HCT116 (cell line): Measurements from ENCODE around the gene LMAN1L. TPM values are rescaled to one million over a fixed set of nuclear protein-coding genes. Genes with fewer than 3 reads are reported as not detected.

Experiments
- ATAC-seq: fragments of 200-7000 bp; cut with Tn5 transposase; 2 replicates; pipeline ENCODE4 v1.9.1; 2020; ENCODE audit warnings: mild to moderate bottlenecking, moderate library complexity
- BruUV-seq: library from RNA; stranded (reverse); fragments of 400-500 nt; replicated peaks from 2 replicates; lab custom pipeline; 2021; lab: Mats Ljungman, UMichigan
- CTCF ChIA-PET: fragments of 300-600 bp; sonication (Branson Sonifier 250); formaldehyde crosslinking; loops from one replicate; lab custom pipeline; 2021; ENCODE audit warnings: antibody characterized with exemption; lab: Charles Lee
- POLR2A ChIA-PET: fragments of 300-600, 350-600 bp; sonication (Branson Sonifier 250); formaldehyde crosslinking; loops from one replicate; lab custom pipeline; 2021; ENCODE audit warnings: antibody characterized with exemption; lab: Charles Lee
- RAD21 ChIA-PET, 2 experiments: fragments of 300-600 bp; sonication (Branson Sonifier 250); formaldehyde crosslinking; loops; one replicate each; lab custom pipeline; 2023; ENCODE audit warnings: low total read pairs in 2 of 2; ENCODE audit not compliant: uncharacterized antibody in 2 of 2, unreplicated experiment in 2 of 2, low non-redundant PET in 1 of 2; lab: Charles Lee
- DNase-seq: peaks from one replicate; pipeline ENCODE4 v3.0.0-alpha.2; 2010; ENCODE audit warnings: low read depth, low spot score
- H2AFZ ChIP-seq: fragments of 200-600 bp; shearing (Covaris generic), sonication (generic); 2 replicates; pipeline ENCODE4 v1.6.1; 2017; ENCODE audit warnings: low read depth, mixed run types, mixed read lengths, antibody characterized with exemption, low read length; ENCODE audit not compliant: poor library complexity, severe bottlenecking
- H3K27ac ChIP-seq: 2 replicates; pipeline ENCODE4 v1.5.1; 2012; ENCODE audit warnings: low read depth, low read length
- H3K27me3 ChIP-seq: fragments of 200-600 bp; sonication (generic); 2 replicates; pipeline ENCODE4 v1.6.1; 2016; ENCODE audit warnings: mixed run types, low read length, mixed read lengths; ENCODE audit not compliant: insufficient read depth
- H3K36me3 ChIP-seq, 2 experiments: fragments of 200-500 bp in 1 of 2; fragments of 200-600 bp in 1 of 2; sonication (Bioruptor generic) in 1 of 2; sonication (generic) in 1 of 2; 2 replicates each; pipeline versions ENCODE4 v1.5.1 to v1.6.1; 2014 to 2016; ENCODE audit warnings: low read length in 2 of 2, inconsistent platforms in 1 of 2, mixed read lengths in 1 of 2, mixed run types in 1 of 2; ENCODE audit not compliant: insufficient read depth in 2 of 2, control insufficient read depth in 1 of 2
- H3K4me1 ChIP-seq, 2 experiments: fragments of 200-600 bp in 1 of 2; sonication (generic) in 1 of 2; 2 replicates each; pipeline versions ENCODE4 v1.5.1 to v1.6.1; 2012 to 2017; ENCODE audit warnings: low read length in 2 of 2, inconsistent platforms in 1 of 2, mild to moderate bottlenecking in 1 of 2, mixed read lengths in 1 of 2, mixed run types in 1 of 2, moderate library complexity in 1 of 2; ENCODE audit not compliant: insufficient read depth in 2 of 2, control insufficient read depth in 1 of 2
- H3K4me2 ChIP-seq: fragments of 200-600 bp; sonication (generic); 2 replicates; pipeline ENCODE4 v1.6.1; 2017; ENCODE audit warnings: mixed run types, low read length, mixed read lengths
- H3K4me3 ChIP-seq, 2 experiments: fragments of 200-600 bp in 1 of 2; sonication (generic) in 1 of 2; replicated peaks in 1 of 2; 2 replicates each; pipeline ENCODE4 v1.5.1; 2011 to 2016; ENCODE audit warnings: low read length in 2 of 2, control low read depth in 1 of 2, low read depth in 1 of 2, mild to moderate bottlenecking in 1 of 2, mixed read lengths in 1 of 2, mixed run types in 1 of 2
- H3K79me2 ChIP-seq: fragments of 200-600 bp; sonication (generic); 2 replicates; pipeline ENCODE4 v1.6.1; 2017; ENCODE audit warnings: mild to moderate bottlenecking, mixed run types, low read length, moderate library complexity, mixed read lengths; ENCODE audit not compliant: insufficient read depth
- H3K9ac ChIP-seq: fragments of 200-600 bp; sonication (generic); 2 replicates; pipeline ENCODE4 v1.6.1; 2016; ENCODE audit warnings: low read length, mixed read lengths
- H3K9me2 ChIP-seq: fragments of 200-600 bp; sonication (generic), shearing (Covaris generic); 2 replicates; pipeline ENCODE4 v1.6.1; 2017; ENCODE audit warnings: mixed run types, mild to moderate bottlenecking, moderate library complexity; ENCODE audit not compliant: insufficient read depth
- H3K9me3 ChIP-seq, 2 experiments: fragments of 200-500 bp in 1 of 2; fragments of 200-600 bp in 1 of 2; sonication (Bioruptor generic) in 1 of 2; sonication (generic) in 1 of 2; 2 replicates each; pipeline ENCODE4 v1.6.1; 2014 to 2017; ENCODE audit warnings: low read length in 2 of 2, mixed read lengths in 2 of 2, inconsistent platforms in 1 of 2, low read depth in 1 of 2, mild to moderate bottlenecking in 1 of 2, mixed run types in 1 of 2, moderate library complexity in 1 of 2; ENCODE audit not compliant: control insufficient read depth in 1 of 2, insufficient read depth in 1 of 2
- H4K20me1 ChIP-seq: fragments of 200-600 bp; sonication (generic), shearing (Covaris generic); 2 replicates; pipeline ENCODE4 v1.6.1; 2017; ENCODE audit warnings: mixed run types, mild to moderate bottlenecking, moderate library complexity; ENCODE audit not compliant: insufficient read depth
- ATF3 ChIP-seq: IDR thresholded peaks from 2 replicates; pipeline ENCODE4 v1.6.1; 2012
- CEBPB ChIP-seq: IDR thresholded peaks from 2 replicates; pipeline ENCODE4 v1.6.1; 2012; ENCODE audit warnings: low read depth
- CTCF ChIP-seq, 3 experiments: fragments of 200-600 bp in 1 of 3; sonication (generic) in 1 of 3; IDR thresholded peaks in 2 of 3; conservative IDR thresholded peaks in 1 of 3; 2 replicates each; pipeline ENCODE4 v1.5.1; 2012 to 2017; ENCODE audit warnings: low read depth in 2 of 3, low read length in 2 of 3, antibody characterized with exemption in 1 of 3, borderline replicate concordance in 1 of 3, control low read depth in 1 of 3, mild to moderate bottlenecking in 1 of 3, mixed read lengths in 1 of 3, mixed run types in 1 of 3, moderate library complexity in 1 of 3; ENCODE audit not compliant: insufficient read depth in 1 of 3
- EGR1 ChIP-seq: IDR thresholded peaks from 2 replicates; pipeline ENCODE4 v1.6.1; 2012; ENCODE audit warnings: low read depth
- EZH2 ChIP-seq: fragments of 200-600 bp; sonication (generic); IDR thresholded peaks from 2 replicates; pipeline ENCODE4 v1.6.1; 2017; ENCODE audit warnings: antibody characterized with exemption, mixed run types
- EZH2phosphoT487 ChIP-seq: fragments of 200-600 bp; IDR thresholded peaks from 2 replicates; pipeline ENCODE4 v1.6.1; 2018; ENCODE audit warnings: antibody characterized with exemption, borderline replicate concordance
- FOSL1 ChIP-seq: IDR thresholded peaks from 2 replicates; pipeline ENCODE4 v1.6.1; 2012; ENCODE audit warnings: low read depth
- JUND ChIP-seq: IDR thresholded peaks from 2 replicates; pipeline ENCODE4 v1.6.1; 2012
- MAX ChIP-seq: IDR thresholded peaks from 2 replicates; pipeline ENCODE4 v1.6.1; 2012
- POLR2A ChIP-seq: IDR thresholded peaks from 2 replicates; pipeline ENCODE4 v1.7.0; 2011; ENCODE audit warnings: borderline replicate concordance; ENCODE audit not compliant: insufficient read depth, insufficient read length; ENCODE audit errors: extremely low read depth
- REST ChIP-seq: IDR thresholded peaks from 2 replicates; pipeline ENCODE4 v1.6.1; 2012; ENCODE audit warnings: low read depth
- SIN3A ChIP-seq: IDR thresholded peaks from 2 replicates; pipeline ENCODE4 v1.6.1; 2012; ENCODE audit warnings: low read depth
- SP1 ChIP-seq: IDR thresholded peaks from 2 replicates; pipeline ENCODE4 v1.6.1; 2012; ENCODE audit warnings: low read depth
- SRF ChIP-seq: IDR thresholded peaks from 2 replicates; pipeline ENCODE4 v1.6.1; 2012; ENCODE audit warnings: low read depth
- TCF7L2 ChIP-seq: IDR thresholded peaks from 2 replicates; pipeline ENCODE4 v1.7.0; 2011; ENCODE audit warnings: borderline replicate concordance, inconsistent platforms; ENCODE audit not compliant: insufficient read depth, insufficient read length; ENCODE audit errors: extremely low read depth
- YY1 ChIP-seq: IDR thresholded peaks from 2 replicates; pipeline ENCODE4 v1.6.1; 2011; ENCODE audit warnings: low read length, low read depth, moderate library complexity, mild to moderate bottlenecking; ENCODE audit not compliant: insufficient replicate concordance; ENCODE audit errors: extremely low read depth
- ZBTB33 ChIP-seq: IDR thresholded peaks from 2 replicates; pipeline ENCODE4 v1.6.1; 2011; ENCODE audit warnings: mild to moderate bottlenecking, low read length, moderate library complexity; ENCODE audit not compliant: insufficient replicate concordance; ENCODE audit errors: extremely low read depth
- ZFX ChIP-seq: fragments of 450-650 bp; IDR thresholded peaks from 2 replicates; pipeline ENCODE4 v1.6.1; 2017
- ZNF274 ChIP-seq: fragments of 200-500 bp; sonication (Bioruptor generic); IDR thresholded peaks from 2 replicates; pipeline ENCODE4 v1.6.1; 2014; ENCODE audit warnings: mild to moderate bottlenecking, low read depth, low read length, inconsistent platforms
- intact Hi-C: fragments of 100-400 bp; cut with micrococcal nuclease; formaldehyde crosslinking; loops from 2 replicates; pipeline ENCODE4 v1.10.0; 2022
- total RNA-seq: library from RNA; stranded (reverse); gene quantifications from one replicate; pipeline ENCODE4 v1.2.1, GENCODE V29; 2021; ENCODE audit not compliant: unreplicated experiment

LMAN1L gene
- total RNA-seq, 1 experiment from 2014 or later: 0.17 TPM

- POLR2A ChIA-PET: no interaction called here
- BruUV-seq: no TSS peak
- no peak overlapping the region for H3K4me2 ChIP-seq
- H2AFZ ChIP-seq: no peak overlapping the region
- H3K27me3 ChIP-seq: no peaks in the 10 kb centered on the region
- H3K4me1 ChIP-seq: peaks cover 3 to 17% of the 10 kb centered on the region in 2 experiments; a peak in 3 of 4 replicates
- CTCF ChIA-PET: no interaction called here
- H3K9me3 ChIP-seq: no peaks in the 10 kb centered on the region
- no peak overlapping the region for H3K4me3 ChIP-seq
- no peak for TF ChIP-seq POLR2A
- TF ChIP-seq YY1: no peak
- TF ChIP-seq JUND: no peak
- no peak for TF ChIP-seq REST
- TF ChIP-seq EGR1: no peak
- TF ChIP-seq EZH2: no peak
- no peak for TF ChIP-seq ZBTB33
- no peak for TF ChIP-seq FOSL1
- no peak for TF ChIP-seq EZH2phosphoT487
- TF ChIP-seq ATF3: no peak
- no peak for TF ChIP-seq CEBPB
- TF ChIP-seq SRF: no peak
- TF ChIP-seq SIN3A: no peak
- no peak for TF ChIP-seq SP1
- no peak for TF ChIP-seq TCF7L2
- TF ChIP-seq ZNF274: no peak
- no peak for TF ChIP-seq MAX
- TF ChIP-seq ZFX: no peak
- no peak for TF ChIP-seq CTCF (IDR thresholded peaks at IDR 0.05 in 2 of 3, conservative IDR thresholded peaks at IDR 0.05 in 1 of 3; ENCODE audit: borderline replicate concordance in 1 of 3, insufficient read depth in 1 of 3, low read depth in 2 of 3, low read length in 2 of 3)
- ATAC-seq (no peak), DNase-seq (no peak)
- RAD21 ChIA-PET: no interaction called here
- peaks cover 2 to 8% of the 10 kb centered on the region in 2 experiments; a peak in 1 of 4 replicates for H3K36me3 ChIP-seq
- intact Hi-C loops: no loop called here
- no peaks in the 10 kb centered on the region for H3K9me2 ChIP-seq
- no peak overlapping the region for H3K27ac ChIP-seq
- H4K20me1 ChIP-seq: no peaks in the 10 kb centered on the region
- H3K9ac ChIP-seq: no peak overlapping the region
- H3K79me2 ChIP-seq: peaks cover 6% of the 10 kb centered on the region; the same call in 1 of the 2 replicates
Observed at GRCh38 chr15:74837482-74838136, 25.0 kb downstream of the LMAN1L start.
